A549 (cell line): ENCODE data around the gene PDIA5. TPM values are rescaled to one million over a fixed set of nuclear protein-coding genes. Genes with fewer than 3 reads are reported as not detected.

ENCODE experiments used
- ATAC-seq, 2 experiments: fragments of 200-7000 bp in 1 of 2; fragments of >200 bp in 1 of 2; cut with Nextera tagmentation in 1 of 2; cut with Tn5 transposase in 1 of 2; 3 replicates each; pipeline versions ENCODE4 v1.8.0 to v1.9.1; 2018 to 2020; ENCODE audit warnings: mild to moderate bottlenecking in 1 of 2, moderate library complexity in 1 of 2
- CTCF ChIA-PET: fragments of 300-600 bp; sonication (Branson Sonifier 250); formaldehyde crosslinking; extraction: SDS; loops from one replicate; lab custom pipeline; 2021; ENCODE audit warnings: antibody characterized with exemption, inconsistent platforms; lab: Yijun Ruan, JAX
- POLR2A ChIA-PET: fragments of 350-600 bp; formaldehyde crosslinking; extraction: SDS; loops from one replicate; lab custom pipeline; 2021; ENCODE audit warnings: antibody characterized with exemption, inconsistent platforms; lab: Yijun Ruan, JAX
- DNase-seq, 2 experiments: peaks; one replicate each; pipeline versions ENCODE4 v3.0.0 to v3.0.0-alpha.2; 2011 to 2016; ENCODE audit warnings: low read depth in 1 of 2, low spot score in 1 of 2
- FAIRE-seq: peaks from 2 replicates; lab custom pipeline; 2011; peaks lifted over from hg19 to GRCh38; lab: Jason Lieb, UNC
- H3K27ac ChIP-seq, 2 experiments: fragments of >200 bp; sonication (Bioruptor Twin); formaldehyde crosslinking; 3 replicates each; pipeline ENCODE4 v1.5.1; 2016 to 2017
- H3K4me1 ChIP-seq: fragments of >200 bp; sonication (Bioruptor Twin); formaldehyde crosslinking; 3 replicates; pipeline ENCODE4 v1.6.1; 2016
- H3K4me2 ChIP-seq: fragments of >200 bp; sonication (Bioruptor Twin); formaldehyde crosslinking; 3 replicates; pipeline ENCODE4 v1.6.1; 2016
- H3K4me3 ChIP-seq: fragments of >200 bp; sonication (Bioruptor Twin); formaldehyde crosslinking; 3 replicates; pipeline ENCODE4 v1.5.1; 2016
- H3K9me3 ChIP-seq: fragments of >200 bp; sonication (Bioruptor Twin); formaldehyde crosslinking; 3 replicates; pipeline ENCODE4 v1.6.1; 2016
- BCL3 ChIP-seq: fragments of >200 bp; sonication (Bioruptor Twin); formaldehyde crosslinking; IDR thresholded peaks from 3 replicates; pipeline ENCODE4 v1.6.1; 2016
- CBX2 ChIP-seq: fragments of 200-600 bp; sonication (generic); IDR thresholded peaks from 2 replicates; pipeline ENCODE4 v1.6.1; 2016; ENCODE audit warnings: low read depth, mild to moderate bottlenecking, borderline replicate concordance
- CHD4 ChIP-seq: fragments of 200-600 bp; sonication (generic); IDR thresholded peaks from 2 replicates; pipeline ENCODE4 v1.6.1; 2016; ENCODE audit warnings: antibody characterized with exemption, mild to moderate bottlenecking, borderline replicate concordance
- EHF ChIP-seq: fragments of 250-450 bp; sonication (Bioruptor Pico); IDR thresholded peaks from 2 replicates; pipeline ENCODE4 v1.5.0; 2020; ENCODE audit warnings: mild to moderate bottlenecking
- EHMT2 ChIP-seq: fragments of 200-600 bp; sonication (generic); IDR thresholded peaks from 2 replicates; pipeline ENCODE4 v1.6.1; 2016; ENCODE audit warnings: antibody characterized with exemption, low read depth, mild to moderate bottlenecking, moderate library complexity
- EP300 ChIP-seq, 2 experiments: fragments of >200 bp; sonication (Bioruptor Twin); formaldehyde crosslinking; IDR thresholded peaks; 2 replicates in 1 of 2; 3 replicates in 1 of 2; pipeline ENCODE4 v1.6.1; 2016 to 2017
- ESRRA ChIP-seq: fragments of 150-350 bp; IDR thresholded peaks from 2 replicates; pipeline ENCODE4 v1.6.1; 2014; ENCODE audit warnings: mild to moderate bottlenecking, low read length, borderline replicate concordance
- FOSL2 ChIP-seq, 2 experiments: fragments of 450-650 bp in 1 of 2; fragments of >200 bp in 1 of 2; sonication (Bioruptor Twin) in 1 of 2; formaldehyde crosslinking; IDR thresholded peaks; 2 replicates each; pipeline versions ENCODE4 v1.5.0 to v1.6.1; 2016 to 2020; ENCODE audit warnings: mild to moderate bottlenecking in 1 of 2, moderate library complexity in 1 of 2
- FOXS1 ChIP-seq: fragments of 250-450 bp; sonication (Bioruptor Pico); IDR thresholded peaks from 2 replicates; pipeline ENCODE4 v1.5.0; 2020; ENCODE audit warnings: mild to moderate bottlenecking, moderate library complexity
- GATA3 ChIP-seq: IDR thresholded peaks from 2 replicates; pipeline ENCODE4 v1.6.1; 2012; ENCODE audit warnings: borderline replicate concordance
- HOXA7 ChIP-seq: fragments of 250-450 bp; sonication (Bioruptor Pico); IDR thresholded peaks from 2 replicates; pipeline ENCODE4 v1.5.0; 2020; ENCODE audit warnings: mild to moderate bottlenecking, moderate library complexity
- JUN ChIP-seq, 2 experiments: fragments of >200 bp; sonication (Bioruptor Twin); formaldehyde crosslinking; IDR thresholded peaks; 2 replicates in 1 of 2; 3 replicates in 1 of 2; pipeline ENCODE4 v1.6.1; 2016 to 2017
- JUNB ChIP-seq: fragments of >200 bp; sonication (Bioruptor Twin); formaldehyde crosslinking; IDR thresholded peaks from 2 replicates; pipeline ENCODE4 v1.6.1; 2016
- KDM5A ChIP-seq: fragments of 200-600 bp; sonication (generic); IDR thresholded peaks from 2 replicates; pipeline ENCODE4 v1.6.1; 2016; ENCODE audit warnings: antibody characterized with exemption, mild to moderate bottlenecking
- NFE2L2 ChIP-seq: fragments of 150-350 bp; conservative IDR thresholded peaks from 2 replicates; pipeline ENCODE4 v1.6.1; 2014; ENCODE audit warnings: low read length
- PBX3 ChIP-seq: IDR thresholded peaks from 2 replicates; pipeline ENCODE4 v1.6.1; 2012
- PHF8 ChIP-seq: fragments of 200-600 bp; sonication (generic); IDR thresholded peaks from 2 replicates; pipeline ENCODE4 v1.6.1; 2016; ENCODE audit warnings: low read depth, mild to moderate bottlenecking, antibody characterized with exemption, moderate library complexity, borderline replicate concordance
- RAD21 ChIP-seq, 2 experiments: fragments of >200 bp in 1 of 2; sonication (Bioruptor Twin) in 1 of 2; formaldehyde crosslinking in 1 of 2; IDR thresholded peaks in 1 of 2; conservative IDR thresholded peaks in 1 of 2; 2 replicates in 1 of 2; 3 replicates in 1 of 2; pipeline ENCODE4 v1.6.1; 2012 to 2018; ENCODE audit warnings: inconsistent platforms in 1 of 2
- RARB ChIP-seq: fragments of 250-450 bp; sonication (Bioruptor Pico); IDR thresholded peaks from 2 replicates; pipeline ENCODE4 v1.8.0; 2021; ENCODE audit warnings: mild to moderate bottlenecking, moderate library complexity
- REST ChIP-seq: fragments of 200-600 bp; sonication (generic); IDR thresholded peaks from 2 replicates; pipeline ENCODE4 v1.6.1; 2016; ENCODE audit warnings: antibody characterized with exemption, mild to moderate bottlenecking, moderate library complexity
- RFX5 ChIP-seq: fragments of 450-650 bp; IDR thresholded peaks from 2 replicates; pipeline ENCODE4 v1.7.1; 2014; ENCODE audit warnings: antibody characterized with exemption, mild to moderate bottlenecking, moderate library complexity
- SMC3 ChIP-seq: fragments of >200 bp; sonication (Bioruptor Twin); formaldehyde crosslinking; IDR thresholded peaks from 3 replicates; pipeline ENCODE4 v1.6.1; 2018; ENCODE audit warnings: inconsistent platforms
- SREBF2 ChIP-seq: fragments of 450-650 bp; IDR thresholded peaks from 2 replicates; pipeline ENCODE4 v1.6.1; 2014; ENCODE audit warnings: mild to moderate bottlenecking, moderate library complexity
- TP53 ChIP-seq: fragments of 250-450 bp; sonication (Bioruptor Pico); IDR thresholded peaks from 2 replicates; pipeline ENCODE4 v1.5.0; 2021; ENCODE audit warnings: mild to moderate bottlenecking, moderate library complexity
- ZC3H11A ChIP-seq: fragments of 450-650 bp; IDR thresholded peaks from 2 replicates; pipeline ENCODE4 v1.6.1; 2014; ENCODE audit warnings: antibody characterized with exemption, mild to moderate bottlenecking
- ZSCAN20 ChIP-seq: fragments of 250-450 bp; sonication (Bioruptor Pico); IDR thresholded peaks from 2 replicates; pipeline ENCODE4 v1.8.0; 2022; ENCODE audit warnings: mild to moderate bottlenecking, moderate library complexity
- WGBS: methylation state at CpG from one replicate; pipeline ENCODE4 v1.1.6; 2017; ENCODE audit errors: missing lambda C conversion rate; 5-methylcytosine and 5-hydroxymethylcytosine counted together
- polyA plus RNA-seq, 4 experiments: library from polyadenylated mRNA; depleted of rRNA in 3 of 4; stranded (reverse); fragments of >200 nt; fragmentation: RNase III in 1 of 4; extraction: RNeasy Plus Mini Kit Qiagen cat#74134 plus additional on column Dnase treatment in 1 of 4; gene quantifications; 2 replicates in 3 of 4; 3 replicates in 1 of 4; pipeline ENCODE4 v1.2.3, GENCODE V29; 2011 to 2017
- TF ChIP-seq, protein P1 (sequence below): IDR thresholded peaks from 2 replicates; pipeline ENCODE4 v1.6.1; 2012; ENCODE audit warnings: low read depth, borderline replicate concordance
- TF ChIP-seq, protein P2 (sequence below): fragments of 250-450 bp; sonication (Bioruptor Pico); IDR thresholded peaks from 2 replicates; pipeline ENCODE4 v1.5.0; 2021; ENCODE audit warnings: mild to moderate bottlenecking, moderate library complexity, borderline replicate concordance
- TF ChIP-seq, protein P3 (sequence below): fragments of >200 bp; sonication (Bioruptor Twin); formaldehyde crosslinking; IDR thresholded peaks from 2 replicates; pipeline ENCODE4 v1.6.1; 2016

Gene PDIA5
- polyA plus RNA-seq, 2 of the 4 experiments (the other 2 are of a cell fraction), result 17.5 to 28.1 TPM

DNA sequence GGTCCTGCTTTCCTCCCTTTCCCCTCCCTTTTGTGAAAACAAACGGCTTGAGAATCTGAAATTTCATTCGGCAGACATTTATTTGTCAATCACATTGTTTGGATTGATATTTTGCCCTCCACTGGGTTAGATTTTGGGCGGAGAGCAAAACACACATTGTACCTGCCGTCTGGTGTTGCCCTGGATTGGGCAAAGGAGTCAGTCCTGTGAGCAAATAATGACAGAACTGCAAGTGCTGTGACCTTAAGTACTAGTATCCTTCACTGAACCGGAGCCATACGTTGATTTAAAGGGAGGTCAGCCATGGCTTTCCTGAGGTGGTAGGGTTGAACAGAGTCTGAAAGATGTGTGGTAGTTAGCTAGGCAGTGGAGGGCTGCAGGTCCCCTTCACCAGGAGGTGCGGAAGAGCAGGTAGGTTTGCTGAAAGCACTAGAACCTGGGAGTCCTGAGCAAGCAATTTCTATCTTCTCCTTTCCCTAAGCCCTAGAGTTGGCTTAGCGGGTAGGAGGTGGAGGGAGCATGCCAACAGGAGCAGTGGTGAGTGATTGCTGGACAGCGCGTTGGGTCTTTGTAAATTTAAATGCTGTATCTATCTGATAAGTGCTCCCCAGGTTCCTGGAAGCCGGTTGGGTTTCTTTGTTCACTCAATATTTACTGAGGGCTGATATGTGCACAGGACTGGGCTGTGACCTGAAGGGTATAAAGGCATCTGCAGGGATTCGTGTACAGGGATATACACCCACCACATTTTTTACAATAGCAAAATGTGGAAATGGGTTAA is 2.0 kb downstream of the PDIA5 start:
- H3K4me2 ChIP-seq, result peak overlapping the region; percentile 83
- 62% methylated on average over 12 of the region's 12 CpGs for WGBS
- ATAC-seq, result no peak
- H3K9me3 ChIP-seq, result no peaks in the 10 kb centered on the region
- H3K4me1 ChIP-seq, result peaks cover 23% of the 10 kb centered on the region
- peak overlapping the region; percentile 98 for H3K4me3 ChIP-seq
- TF ChIP-seq NFE2L2 (no peak), JUNB (no peak), KDM5A (no peak), FOSL2 (IDR thresholded peaks at IDR 0.05) (no peak), FOSL2 (CRISPR knock-in tag; IDR thresholded peaks at IDR 0.05) (no peak), PHF8 (no peak), SMC3 (no peak), RAD21 (conservative IDR thresholded peaks at IDR 0.05 in 1 of 2, IDR thresholded peaks at IDR 0.05 in 1 of 2) (no peak), CBX2 (no peak), EP300 (IDR thresholded peaks at IDR 0.05) (no peak), EHMT2 (no peak), TP53 (CRISPR knock-in tag) (no peak), ZC3H11A (no peak)
- TF ChIP-seq, protein P1, sequence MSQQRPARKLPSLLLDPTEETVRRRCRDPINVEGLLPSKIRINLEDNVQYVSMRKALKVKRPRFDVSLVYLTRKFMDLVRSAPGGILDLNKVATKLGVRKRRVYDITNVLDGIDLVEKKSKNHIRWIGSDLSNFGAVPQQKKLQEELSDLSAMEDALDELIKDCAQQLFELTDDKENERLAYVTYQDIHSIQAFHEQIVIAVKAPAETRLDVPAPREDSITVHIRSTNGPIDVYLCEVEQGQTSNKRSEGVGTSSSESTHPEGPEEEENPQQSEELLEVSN, result no peak
- TF ChIP-seq, protein P2, sequence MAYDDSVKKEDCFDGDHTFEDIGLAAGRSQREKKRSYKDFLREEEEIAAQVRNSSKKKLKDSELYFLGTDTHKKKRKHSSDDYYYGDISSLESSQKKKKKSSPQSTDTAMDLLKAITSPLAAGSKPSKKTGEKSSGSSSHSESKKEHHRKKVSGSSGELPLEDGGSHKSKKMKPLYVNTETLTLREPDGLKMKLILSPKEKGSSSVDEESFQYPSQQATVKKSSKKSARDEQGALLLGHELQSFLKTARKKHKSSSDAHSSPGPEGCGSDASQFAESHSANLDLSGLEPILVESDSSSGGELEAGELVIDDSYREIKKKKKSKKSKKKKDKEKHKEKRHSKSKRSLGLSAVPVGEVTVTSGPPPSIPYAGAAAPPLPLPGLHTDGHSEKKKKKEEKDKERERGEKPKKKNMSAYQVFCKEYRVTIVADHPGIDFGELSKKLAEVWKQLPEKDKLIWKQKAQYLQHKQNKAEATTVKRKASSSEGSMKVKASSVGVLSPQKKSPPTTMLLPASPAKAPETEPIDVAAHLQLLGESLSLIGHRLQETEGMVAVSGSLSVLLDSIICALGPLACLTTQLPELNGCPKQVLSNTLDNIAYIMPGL (CRISPR knock-in tag), result no peak
- CTCF ChIA-PET, result interaction anchor here (1.4 to 2.9 kb wide), 2 partner anchors 22 to 40 kb away, joined by 3 to 18 read pairs; partner anchors contain the start of gene SEMA5B
- FAIRE-seq, result no peak
- H3K27ac ChIP-seq, result peak overlapping the region; percentile 90
- no peak for DNase-seq
- POLR2A ChIA-PET, result no interaction called here

DNA sequence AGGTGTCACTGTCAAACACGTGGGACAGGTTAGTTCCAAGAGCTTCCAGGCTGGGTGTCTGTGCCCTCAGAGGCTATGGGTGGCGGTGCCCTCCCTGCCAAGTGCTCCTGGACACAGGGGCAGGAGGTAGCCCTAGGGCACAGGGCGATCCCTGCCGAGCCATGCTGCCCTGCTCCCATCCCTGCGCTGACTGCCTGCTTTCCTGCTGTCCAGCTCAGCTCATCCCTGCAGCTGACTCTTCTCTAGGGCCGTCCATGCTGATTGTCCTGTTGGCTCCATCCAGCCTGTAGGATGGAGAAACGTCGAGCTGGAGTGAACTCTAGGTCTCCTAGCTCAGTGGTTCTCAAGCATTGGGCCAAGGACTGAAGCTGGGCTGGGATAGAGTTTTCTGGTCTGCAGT is 3.7 kb downstream of the PDIA5 start:
- no peak for ATAC-seq
- no peak for DNase-seq
- Histone ChIP-seq H3K4me2 (no peak overlapping the region), H3K9me3 (no peaks in the 10 kb centered on the region), H3K4me3 (no peak overlapping the region), H3K27ac (no peak overlapping the region), H3K4me1 (peaks cover 27% of the 10 kb centered on the region)
- CTCF ChIA-PET, result interaction anchor here (0.6 to 1.8 kb wide), 2 partner anchors 11 to 12 kb away, joined by 3 to 5 read pairs; no protein-coding TSS in a partner anchor
- POLR2A ChIA-PET, result no interaction called here
- FAIRE-seq, result no peak
- WGBS, result 84% methylated on average over 6 of the region's 8 CpGs
- TF ChIP-seq FOXS1 (CRISPR knock-in tag), result no peak
- no peak for TF ChIP-seq EHMT2
- TF ChIP-seq EHF (CRISPR knock-in tag), result no peak
- TF ChIP-seq RFX5, result no peak
- no peak for TF ChIP-seq RARB
- TF ChIP-seq PBX3, result no peak
- TF ChIP-seq, protein P3, sequence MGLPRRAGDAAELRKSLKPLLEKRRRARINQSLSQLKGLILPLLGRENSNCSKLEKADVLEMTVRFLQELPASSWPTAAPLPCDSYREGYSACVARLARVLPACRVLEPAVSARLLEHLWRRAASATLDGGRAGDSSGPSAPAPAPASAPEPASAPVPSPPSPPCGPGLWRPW, result no peak
- TF ChIP-seq CHD4, result no peak
- no peak for TF ChIP-seq GATA3
- no peak for TF ChIP-seq ESRRA
- TF ChIP-seq ZSCAN20, result no peak
- TF ChIP-seq EP300 (IDR thresholded peaks at IDR 0.05), result no peak
- no peak for TF ChIP-seq HOXA7 (CRISPR knock-in tag)
- TF ChIP-seq BCL3, result no peak
- TF ChIP-seq REST, result no peak
- TF ChIP-seq SREBF2, result no peak
- TF ChIP-seq JUN (IDR thresholded peaks at IDR 0.05), result no peak
- TF ChIP-seq, all 56 proteins: peak for 0
